GM23338 (cell line): ENCODE data around the gene SRPX2. TPM values are rescaled to one million over a fixed set of nuclear protein-coding genes. Genes with fewer than 3 reads are reported as not detected.

Experiments
- ATAC-seq: fragments of 200-7000 bp; cut with Tn5 transposase; 3 replicates; pipeline ENCODE4 v1.9.1; 2020
- DNase-seq: peaks from one replicate; pipeline ENCODE4 v3.0.0-alpha.2; 2015; ENCODE audit warnings: low spot score
- H2AFZ ChIP-seq: fragments of 200-600 bp; sonication (generic); 2 replicates; pipeline ENCODE4 v1.8.0; 2016; ENCODE audit warnings: antibody characterized with exemption, mild to moderate bottlenecking, moderate library complexity
- H3F3A ChIP-seq: fragments of 200-600 bp; sonication (generic); replicated peaks from 2 replicates; pipeline ENCODE4 v1.8.0; 2017; ENCODE audit warnings: antibody characterized with exemption, mixed run types, low read depth
- H3K27ac ChIP-seq: fragments of 200-600 bp; sonication (generic); 2 replicates; pipeline ENCODE4 v1.6.1; 2016; ENCODE audit warnings: low read depth
- H3K27me3 ChIP-seq: fragments of 200-600 bp; sonication (generic); 2 replicates; pipeline ENCODE4 v1.8.0; 2016; ENCODE audit warnings: mild to moderate bottlenecking, mixed run types, moderate library complexity; ENCODE audit not compliant: insufficient read depth
- H3K36me3 ChIP-seq: fragments of 200-600 bp; sonication (generic); 2 replicates; pipeline ENCODE4 v1.8.0; 2016; ENCODE audit warnings: mild to moderate bottlenecking; ENCODE audit not compliant: insufficient read depth
- H3K4me1 ChIP-seq: fragments of 200-600 bp; sonication (generic); 2 replicates; pipeline ENCODE4 v1.8.0; 2016; ENCODE audit warnings: mild to moderate bottlenecking, moderate library complexity; ENCODE audit not compliant: insufficient read depth
- H3K4me2 ChIP-seq: fragments of 200-600 bp; sonication (generic); 2 replicates; pipeline ENCODE4 v1.7.1; 2017; ENCODE audit warnings: mixed run types
- H3K4me3 ChIP-seq: fragments of 200-600 bp; sonication (generic); 2 replicates; pipeline ENCODE4 v1.6.1; 2016; ENCODE audit warnings: mixed run types
- H3K79me2 ChIP-seq: fragments of 200-600 bp; sonication (generic); replicated peaks from 2 replicates; pipeline ENCODE4 v1.8.0; 2017; ENCODE audit warnings: mild to moderate bottlenecking; ENCODE audit not compliant: insufficient read depth
- H3K9me2 ChIP-seq: fragments of 200-600 bp; sonication (generic); 2 replicates; pipeline ENCODE4 v1.8.0; 2017; ENCODE audit not compliant: insufficient read depth
- H4K20me1 ChIP-seq: fragments of 200-600 bp; sonication (generic); replicated peaks from 2 replicates; pipeline ENCODE4 v1.8.0; 2017; ENCODE audit warnings: mild to moderate bottlenecking; ENCODE audit not compliant: insufficient read depth
- H3K27ac Mint-ChIP-seq: 2 replicates; pipeline ENCODE4 v1.8.0; 2020; ENCODE audit warnings: inconsistent platforms, mild to moderate bottlenecking, moderate library complexity, mixed read lengths
- H3K27me3 Mint-ChIP-seq: 3 replicates; pipeline ENCODE4 v1.8.0; 2022; ENCODE audit warnings: low read depth, mild to moderate bottlenecking, moderate library complexity, mixed read lengths, inconsistent platforms; ENCODE audit not compliant: insufficient read depth, poor library complexity
- H3K36me3 Mint-ChIP-seq: 3 replicates; pipeline ENCODE4 v1.8.0; 2021; ENCODE audit warnings: low read depth, mild to moderate bottlenecking, inconsistent platforms, moderate library complexity, mixed read lengths
- H3K4me1 Mint-ChIP-seq: 3 replicates; pipeline ENCODE4 v1.8.0; 2020; ENCODE audit warnings: mild to moderate bottlenecking, inconsistent platforms, mixed read lengths
- H3K4me3 Mint-ChIP-seq: 3 replicates; pipeline ENCODE4 v1.8.0; 2021; ENCODE audit warnings: moderate library complexity, mild to moderate bottlenecking, inconsistent platforms, mixed read lengths
- H3K9me3 Mint-ChIP-seq: 3 replicates; pipeline ENCODE4 v1.8.0; 2020; ENCODE audit warnings: moderate library complexity, mild to moderate bottlenecking, inconsistent platforms, mixed read lengths
- EZH2phosphoT487 ChIP-seq: fragments of 200-600 bp; sonication (generic); IDR thresholded peaks from one replicate; pipeline ENCODE4 v1.8.1; 2018; ENCODE audit warnings: antibody characterized with exemption; ENCODE audit not compliant: unreplicated experiment
- JUNB ChIP-seq: IDR thresholded peaks from one replicate; pipeline ENCODE4 v1.6.1; 2016; ENCODE audit warnings: antibody characterized with exemption; ENCODE audit not compliant: unreplicated experiment
- NANOG ChIP-seq: IDR thresholded peaks from 2 replicates; pipeline ENCODE4 v1.6.1; 2016; ENCODE audit warnings: antibody characterized with exemption, borderline replicate concordance
- POLR2AphosphoS5 ChIP-seq: IDR thresholded peaks from 2 replicates; pipeline ENCODE4 v1.6.1; 2016; ENCODE audit warnings: antibody characterized with exemption, low read depth
- STAT1 ChIP-seq: IDR thresholded peaks from one replicate; pipeline ENCODE4 v1.6.1; 2016; ENCODE audit warnings: antibody characterized with exemption; ENCODE audit not compliant: unreplicated experiment
- ZNF114 ChIP-seq: fragments of 250-450 bp; sonication (Bioruptor Pico); IDR thresholded peaks from 2 replicates; pipeline ENCODE4 v1.5.0; 2020; ENCODE audit warnings: mild to moderate bottlenecking, moderate library complexity
- ZNF331 ChIP-seq: fragments of 250-450 bp; sonication (Bioruptor Pico); IDR thresholded peaks from 2 replicates; pipeline ENCODE4 v1.5.0; 2020; ENCODE audit warnings: low read depth, mild to moderate bottlenecking, moderate library complexity
- long read RNA-seq: library from polyadenylated mRNA; unstranded; transcript quantifications from one replicate; pipeline ENCODE4 v2.0.0, GENCODE V29; 2020; ENCODE audit not compliant: unreplicated experiment
- polyA plus RNA-seq: library from polyadenylated mRNA; unstranded; fragments of >200 nt; fragmentation: Nextera tagmentation; extraction: Ambion mirVana; gene quantifications from 2 replicates; pipeline ENCODE4 v1.2.1, GENCODE V29; 2016
- total RNA-seq: library from RNA; depleted of rRNA; stranded (reverse); fragments of >200 nt; shearing (Covaris generic); gene quantifications from 2 replicates; pipeline ENCODE4 v1.2.3, GENCODE V29; 2014; rRNA removed
- TF ChIP-seq, protein P1 (sequence below): fragments of 250-450 bp; sonication (Bioruptor Pico); IDR thresholded peaks from 2 replicates; pipeline ENCODE4 v1.5.0; 2020; ENCODE audit warnings: mild to moderate bottlenecking, moderate library complexity
- TF ChIP-seq, protein P2 (sequence below): IDR thresholded peaks from 2 replicates; pipeline ENCODE4 v1.6.1; 2016; ENCODE audit warnings: antibody characterized with exemption
- TF ChIP-seq, protein P3 (sequence below): IDR thresholded peaks from one replicate; pipeline ENCODE4 v1.6.1; 2018; ENCODE audit warnings: antibody characterized with exemption; ENCODE audit not compliant: unreplicated experiment
- TF ChIP-seq, protein P4 (sequence below), 2 experiments: fragments of 200-600 bp in 1 of 2; sonication (generic) in 1 of 2; conservative IDR thresholded peaks; 2 replicates each; pipeline versions ENCODE4 v1.5.1 to v1.6.1; 2016 to 2017; ENCODE audit warnings: antibody characterized with exemption in 2 of 2, low read depth in 2 of 2, mild to moderate bottlenecking in 2 of 2, moderate library complexity in 1 of 2

Gene SRPX2, protein sequence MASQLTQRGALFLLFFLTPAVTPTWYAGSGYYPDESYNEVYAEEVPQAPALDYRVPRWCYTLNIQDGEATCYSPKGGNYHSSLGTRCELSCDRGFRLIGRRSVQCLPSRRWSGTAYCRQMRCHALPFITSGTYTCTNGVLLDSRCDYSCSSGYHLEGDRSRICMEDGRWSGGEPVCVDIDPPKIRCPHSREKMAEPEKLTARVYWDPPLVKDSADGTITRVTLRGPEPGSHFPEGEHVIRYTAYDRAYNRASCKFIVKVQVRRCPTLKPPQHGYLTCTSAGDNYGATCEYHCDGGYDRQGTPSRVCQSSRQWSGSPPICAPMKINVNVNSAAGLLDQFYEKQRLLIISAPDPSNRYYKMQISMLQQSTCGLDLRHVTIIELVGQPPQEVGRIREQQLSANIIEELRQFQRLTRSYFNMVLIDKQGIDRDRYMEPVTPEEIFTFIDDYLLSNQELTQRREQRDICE
- total RNA-seq, result not detected in 2 replicates
- polyA plus RNA-seq, result not detected in 2 replicates
- long read RNA-seq, result 0 reads

GRCh38 chrX:100643956-100644860 is at the start of gene SRPX2:
Gene SRPX2, plus strand, starts transcription at chrX:100644199. Its CDS starts 2,124 bp downstream, at chrX:100646323.
- H3K4me2 ChIP-seq, result no peak within 1 kb of the TSS
- H3K4me1 Mint-ChIP-seq, result peaks cover 18% of the 10 kb centered on the region
- TF ChIP-seq ZNF114 (CRISPR knock-in tag) (no peak), ZNF331 (CRISPR knock-in tag) (no peak), EZH2phosphoT487 (no peak), POLR2AphosphoS5 (no peak), STAT1 (no peak), NANOG (no peak), JUNB (no peak)
- TF ChIP-seq, protein P1, sequence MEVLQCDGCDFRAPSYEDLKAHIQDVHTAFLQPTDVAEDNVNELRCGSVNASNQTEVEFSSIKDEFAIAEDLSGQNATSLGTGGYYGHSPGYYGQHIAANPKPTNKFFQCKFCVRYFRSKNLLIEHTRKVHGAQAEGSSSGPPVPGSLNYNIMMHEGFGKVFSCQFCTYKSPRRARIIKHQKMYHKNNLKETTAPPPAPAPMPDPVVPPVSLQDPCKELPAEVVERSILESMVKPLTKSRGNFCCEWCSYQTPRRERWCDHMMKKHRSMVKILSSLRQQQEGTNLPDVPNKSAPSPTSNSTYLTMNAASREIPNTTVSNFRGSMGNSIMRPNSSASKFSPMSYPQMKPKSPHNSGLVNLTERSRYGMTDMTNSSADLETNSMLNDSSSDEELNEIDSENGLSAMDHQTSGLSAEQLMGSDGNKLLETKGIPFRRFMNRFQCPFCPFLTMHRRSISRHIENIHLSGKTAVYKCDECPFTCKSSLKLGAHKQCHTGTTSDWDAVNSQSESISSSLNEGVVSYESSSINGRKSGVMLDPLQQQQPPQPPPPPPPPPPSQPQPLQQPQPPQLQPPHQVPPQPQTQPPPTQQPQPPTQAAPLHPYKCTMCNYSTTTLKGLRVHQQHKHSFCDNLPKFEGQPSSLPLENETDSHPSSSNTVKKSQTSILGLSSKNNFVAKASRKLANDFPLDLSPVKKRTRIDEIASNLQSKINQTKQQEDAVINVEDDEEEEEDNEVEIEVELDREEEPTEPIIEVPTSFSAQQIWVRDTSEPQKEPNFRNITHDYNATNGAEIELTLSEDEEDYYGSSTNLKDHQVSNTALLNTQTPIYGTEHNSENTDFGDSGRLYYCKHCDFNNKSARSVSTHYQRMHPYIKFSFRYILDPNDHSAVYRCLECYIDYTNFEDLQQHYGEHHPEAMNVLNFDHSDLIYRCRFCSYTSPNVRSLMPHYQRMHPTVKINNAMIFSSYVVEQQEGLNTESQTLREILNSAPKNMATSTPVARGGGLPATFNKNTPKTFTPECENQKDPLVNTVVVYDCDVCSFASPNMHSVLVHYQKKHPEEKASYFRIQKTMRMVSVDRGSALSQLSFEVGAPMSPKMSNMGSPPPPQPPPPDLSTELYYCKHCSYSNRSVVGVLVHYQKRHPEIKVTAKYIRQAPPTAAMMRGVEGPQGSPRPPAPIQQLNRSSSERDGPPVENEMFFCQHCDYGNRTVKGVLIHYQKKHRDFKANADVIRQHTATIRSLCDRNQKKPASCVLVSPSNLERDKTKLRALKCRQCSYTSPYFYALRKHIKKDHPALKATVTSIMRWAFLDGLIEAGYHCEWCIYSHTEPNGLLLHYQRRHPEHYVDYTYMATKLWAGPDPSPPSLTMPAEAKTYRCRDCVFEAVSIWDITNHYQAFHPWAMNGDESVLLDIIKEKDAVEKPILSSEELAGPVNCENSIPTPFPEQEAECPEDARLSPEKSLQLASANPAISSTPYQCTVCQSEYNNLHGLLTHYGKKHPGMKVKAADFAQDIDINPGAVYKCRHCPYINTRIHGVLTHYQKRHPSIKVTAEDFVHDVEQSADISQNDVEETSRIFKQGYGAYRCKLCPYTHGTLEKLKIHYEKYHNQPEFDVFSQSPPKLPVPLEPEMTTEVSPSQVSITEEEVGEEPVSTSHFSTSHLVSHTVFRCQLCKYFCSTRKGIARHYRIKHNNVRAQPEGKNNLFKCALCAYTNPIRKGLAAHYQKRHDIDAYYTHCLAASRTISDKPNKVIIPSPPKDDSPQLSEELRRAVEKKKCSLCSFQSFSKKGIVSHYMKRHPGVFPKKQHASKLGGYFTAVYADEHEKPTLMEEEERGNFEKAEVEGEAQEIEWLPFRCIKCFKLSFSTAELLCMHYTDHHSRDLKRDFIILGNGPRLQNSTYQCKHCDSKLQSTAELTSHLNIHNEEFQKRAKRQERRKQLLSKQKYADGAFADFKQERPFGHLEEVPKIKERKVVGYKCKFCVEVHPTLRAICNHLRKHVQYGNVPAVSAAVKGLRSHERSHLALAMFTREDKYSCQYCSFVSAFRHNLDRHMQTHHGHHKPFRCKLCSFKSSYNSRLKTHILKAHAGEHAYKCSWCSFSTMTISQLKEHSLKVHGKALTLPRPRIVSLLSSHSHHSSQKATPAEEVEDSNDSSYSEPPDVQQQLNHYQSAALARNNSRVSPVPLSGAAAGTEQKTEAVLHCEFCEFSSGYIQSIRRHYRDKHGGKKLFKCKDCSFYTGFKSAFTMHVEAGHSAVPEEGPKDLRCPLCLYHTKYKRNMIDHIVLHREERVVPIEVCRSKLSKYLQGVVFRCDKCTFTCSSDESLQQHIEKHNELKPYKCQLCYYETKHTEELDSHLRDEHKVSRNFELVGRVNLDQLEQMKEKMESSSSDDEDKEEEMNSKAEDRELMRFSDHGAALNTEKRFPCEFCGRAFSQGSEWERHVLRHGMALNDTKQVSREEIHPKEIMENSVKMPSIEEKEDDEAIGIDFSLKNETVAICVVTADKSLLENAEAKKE (CRISPR knock-in tag), result no peak
- TF ChIP-seq, protein P2, sequence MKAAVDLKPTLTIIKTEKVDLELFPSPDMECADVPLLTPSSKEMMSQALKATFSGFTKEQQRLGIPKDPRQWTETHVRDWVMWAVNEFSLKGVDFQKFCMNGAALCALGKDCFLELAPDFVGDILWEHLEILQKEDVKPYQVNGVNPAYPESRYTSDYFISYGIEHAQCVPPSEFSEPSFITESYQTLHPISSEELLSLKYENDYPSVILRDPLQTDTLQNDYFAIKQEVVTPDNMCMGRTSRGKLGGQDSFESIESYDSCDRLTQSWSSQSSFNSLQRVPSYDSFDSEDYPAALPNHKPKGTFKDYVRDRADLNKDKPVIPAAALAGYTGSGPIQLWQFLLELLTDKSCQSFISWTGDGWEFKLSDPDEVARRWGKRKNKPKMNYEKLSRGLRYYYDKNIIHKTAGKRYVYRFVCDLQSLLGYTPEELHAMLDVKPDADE, result no peak
- TF ChIP-seq, protein P3, sequence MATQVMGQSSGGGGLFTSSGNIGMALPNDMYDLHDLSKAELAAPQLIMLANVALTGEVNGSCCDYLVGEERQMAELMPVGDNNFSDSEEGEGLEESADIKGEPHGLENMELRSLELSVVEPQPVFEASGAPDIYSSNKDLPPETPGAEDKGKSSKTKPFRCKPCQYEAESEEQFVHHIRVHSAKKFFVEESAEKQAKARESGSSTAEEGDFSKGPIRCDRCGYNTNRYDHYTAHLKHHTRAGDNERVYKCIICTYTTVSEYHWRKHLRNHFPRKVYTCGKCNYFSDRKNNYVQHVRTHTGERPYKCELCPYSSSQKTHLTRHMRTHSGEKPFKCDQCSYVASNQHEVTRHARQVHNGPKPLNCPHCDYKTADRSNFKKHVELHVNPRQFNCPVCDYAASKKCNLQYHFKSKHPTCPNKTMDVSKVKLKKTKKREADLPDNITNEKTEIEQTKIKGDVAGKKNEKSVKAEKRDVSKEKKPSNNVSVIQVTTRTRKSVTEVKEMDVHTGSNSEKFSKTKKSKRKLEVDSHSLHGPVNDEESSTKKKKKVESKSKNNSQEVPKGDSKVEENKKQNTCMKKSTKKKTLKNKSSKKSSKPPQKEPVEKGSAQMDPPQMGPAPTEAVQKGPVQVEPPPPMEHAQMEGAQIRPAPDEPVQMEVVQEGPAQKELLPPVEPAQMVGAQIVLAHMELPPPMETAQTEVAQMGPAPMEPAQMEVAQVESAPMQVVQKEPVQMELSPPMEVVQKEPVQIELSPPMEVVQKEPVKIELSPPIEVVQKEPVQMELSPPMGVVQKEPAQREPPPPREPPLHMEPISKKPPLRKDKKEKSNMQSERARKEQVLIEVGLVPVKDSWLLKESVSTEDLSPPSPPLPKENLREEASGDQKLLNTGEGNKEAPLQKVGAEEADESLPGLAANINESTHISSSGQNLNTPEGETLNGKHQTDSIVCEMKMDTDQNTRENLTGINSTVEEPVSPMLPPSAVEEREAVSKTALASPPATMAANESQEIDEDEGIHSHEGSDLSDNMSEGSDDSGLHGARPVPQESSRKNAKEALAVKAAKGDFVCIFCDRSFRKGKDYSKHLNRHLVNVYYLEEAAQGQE, result no peak
- TF ChIP-seq, protein P4, sequence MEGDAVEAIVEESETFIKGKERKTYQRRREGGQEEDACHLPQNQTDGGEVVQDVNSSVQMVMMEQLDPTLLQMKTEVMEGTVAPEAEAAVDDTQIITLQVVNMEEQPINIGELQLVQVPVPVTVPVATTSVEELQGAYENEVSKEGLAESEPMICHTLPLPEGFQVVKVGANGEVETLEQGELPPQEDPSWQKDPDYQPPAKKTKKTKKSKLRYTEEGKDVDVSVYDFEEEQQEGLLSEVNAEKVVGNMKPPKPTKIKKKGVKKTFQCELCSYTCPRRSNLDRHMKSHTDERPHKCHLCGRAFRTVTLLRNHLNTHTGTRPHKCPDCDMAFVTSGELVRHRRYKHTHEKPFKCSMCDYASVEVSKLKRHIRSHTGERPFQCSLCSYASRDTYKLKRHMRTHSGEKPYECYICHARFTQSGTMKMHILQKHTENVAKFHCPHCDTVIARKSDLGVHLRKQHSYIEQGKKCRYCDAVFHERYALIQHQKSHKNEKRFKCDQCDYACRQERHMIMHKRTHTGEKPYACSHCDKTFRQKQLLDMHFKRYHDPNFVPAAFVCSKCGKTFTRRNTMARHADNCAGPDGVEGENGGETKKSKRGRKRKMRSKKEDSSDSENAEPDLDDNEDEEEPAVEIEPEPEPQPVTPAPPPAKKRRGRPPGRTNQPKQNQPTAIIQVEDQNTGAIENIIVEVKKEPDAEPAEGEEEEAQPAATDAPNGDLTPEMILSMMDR (conservative IDR thresholded peaks at IDR 0.05; ENCODE audit: low read depth in 2 of 2), result no peak

More at GRCh38 chrX:100643956-100644860, at the start of gene SRPX2:
- no peaks in the 10 kb centered on the region for H3K27me3 ChIP-seq
- H3K79me2 ChIP-seq, result no peaks in the 10 kb centered on the region
- DNase-seq (no peak), ATAC-seq (no peak)
- H3K9me2 ChIP-seq, result no peaks in the 10 kb centered on the region
- H3K27ac ChIP-seq, result no peak within 1 kb of the TSS
- no peaks in the 10 kb centered on the region for H3K9me3 Mint-ChIP-seq
- no peak within 1 kb of the TSS for H3K4me3 Mint-ChIP-seq
- H3K36me3 ChIP-seq, result no peaks in the 10 kb centered on the region
- peaks cover under 1% of the 10 kb centered on the region; the same call in 1 of the 2 replicates for H3K4me1 ChIP-seq
- no peak within 1 kb of the TSS for H2AFZ ChIP-seq
- H4K20me1 ChIP-seq, result no peaks in the 10 kb centered on the region
- peaks cover 2% of the 10 kb centered on the region for H3K27me3 Mint-ChIP-seq
- no peak within 1 kb of the TSS for H3K27ac Mint-ChIP-seq
- no peaks in the 10 kb centered on the region for H3F3A ChIP-seq
- no peak within 1 kb of the TSS for H3K4me3 ChIP-seq
- no peaks in the 10 kb centered on the region for H3K36me3 Mint-ChIP-seq
